GM12878 (cell line): Measurements from ENCODE around the gene LSAMP. TPM values are rescaled to one million over a fixed set of nuclear protein-coding genes. Genes with fewer than 3 reads are reported as not detected.

Experiments used
- BACH1 ChIP-seq: fragments of 450-650 bp; IDR thresholded peaks from 2 replicates; pipeline ENCODE4 v1.6.1; 2017; ENCODE audit warnings: mild to moderate bottlenecking, borderline replicate concordance
- BHLHE40 ChIP-seq, 2 experiments: fragments of 450-650 bp in 1 of 2; IDR thresholded peaks; 2 replicates each; pipeline ENCODE4 v1.6.1; 2011 to 2017; ENCODE audit warnings: low read depth in 2 of 2, borderline replicate concordance in 1 of 2, improper control_type of control experiment in 1 of 2, low read length in 1 of 2, mild to moderate bottlenecking in 1 of 2
- CBX5 ChIP-seq: sonication (generic); IDR thresholded peaks from 2 replicates; pipeline ENCODE4 v1.6.1; 2016; ENCODE audit warnings: low read depth, moderate library complexity, mild to moderate bottlenecking, inconsistent platforms
- CHD1 ChIP-seq: IDR thresholded peaks from 2 replicates; pipeline ENCODE4 v1.6.1; 2012; ENCODE audit warnings: low read depth, low read length, improper control_type of control experiment
- ESRRA ChIP-seq: IDR thresholded peaks from 2 replicates; pipeline ENCODE4 v1.6.1; 2012; ENCODE audit warnings: mild to moderate bottlenecking, low read length, improper control_type of control experiment
- GABPA ChIP-seq: IDR thresholded peaks from 2 replicates; pipeline ENCODE4 v1.6.1; 2014; ENCODE audit warnings: antibody characterized with exemption, low read depth, mild to moderate bottlenecking, inconsistent platforms
- HDAC6 ChIP-seq: fragments of 200-600 bp; sonication (generic); IDR thresholded peaks from one replicate; pipeline ENCODE4 v1.8.0; 2017; ENCODE audit warnings: antibody characterized with exemption; ENCODE audit not compliant: unreplicated experiment
- LARP7 ChIP-seq: fragments of 450-650 bp; IDR thresholded peaks from 2 replicates; pipeline ENCODE4 v1.6.1; 2017; ENCODE audit warnings: mild to moderate bottlenecking
- MXI1 ChIP-seq: fragments of 150-350 bp; IDR thresholded peaks from 2 replicates; pipeline ENCODE4 v1.6.1; 2011; ENCODE audit warnings: low read depth, mild to moderate bottlenecking, inconsistent platforms, low read length, improper control_type of control experiment
- NR2F1 ChIP-seq: fragments of 450-650 bp; conservative IDR thresholded peaks from 2 replicates; pipeline ENCODE4 v1.6.1; 2017; ENCODE audit warnings: mild to moderate bottlenecking
- PBX3 ChIP-seq: IDR thresholded peaks from 2 replicates; pipeline ENCODE4 v1.6.1; 2011; ENCODE audit warnings: mild to moderate bottlenecking, low read depth, low read length, moderate library complexity; ENCODE audit not compliant: insufficient replicate concordance
- POLR2A ChIP-seq: IDR thresholded peaks from 2 replicates; pipeline ENCODE4 v1.6.1; 2011; ENCODE audit warnings: low read depth, mild to moderate bottlenecking, low read length
- SUPT20H ChIP-seq: IDR thresholded peaks from 2 replicates; pipeline ENCODE4 v1.6.1; 2011; ENCODE audit warnings: low read depth, mild to moderate bottlenecking, low read length, moderate library complexity, borderline replicate concordance; ENCODE audit not compliant: control insufficient read depth
- ZNF274 ChIP-seq: IDR thresholded peaks from one replicate; pipeline ENCODE4 v1.8.0; 2011; ENCODE audit not compliant: insufficient read length, insufficient read depth
- polyA plus RNA-seq, 11 experiments: library from polyadenylated mRNA; depleted of rRNA in 4 of 11; unstranded in 6 of 11; stranded (reverse) in 5 of 11; fragments of >200 nt; fragmentation: Nextera tagmentation in 4 of 11; fragmentation: Illumina TruSeq in 1 of 11; extraction: Ambion mirVana in 4 of 11; extraction: Trizol in 1 of 11; gene quantifications; 1 replicate in 1 of 11; 2 replicates in 10 of 11; pipeline versions ENCODE4 v1.2.1 to v1.2.3, GENCODE V29; 2011 to 2016; ENCODE audit warnings: inconsistent platforms in 2 of 11, missing spikeins in 2 of 11, low read depth in 1 of 11
- total RNA-seq, 4 experiments: library from RNA; depleted of rRNA in 3 of 4; stranded (reverse); fragments of >200 nt in 3 of 4; fragmentation: Illumina TruSeq in 1 of 4; extraction: Trizol in 1 of 4; gene quantifications; 2 replicates each; pipeline versions ENCODE4 v1.2.1 to v1.2.3, GENCODE V29; 2013 to 2021
- TF ChIP-seq, protein P1 (sequence below): fragments of 450-650 bp; IDR thresholded peaks from 2 replicates; pipeline ENCODE4 v1.6.1; 2016; ENCODE audit warnings: mild to moderate bottlenecking
- TF ChIP-seq, protein P2 (sequence below): fragments of 450-650 bp; conservative IDR thresholded peaks from 2 replicates; pipeline ENCODE4 v1.6.1; 2017; ENCODE audit warnings: mild to moderate bottlenecking, moderate library complexity
- TF ChIP-seq, protein P3 (sequence below): IDR thresholded peaks from 2 replicates; pipeline ENCODE4 v1.6.1; 2012; ENCODE audit warnings: improper control_type of control experiment, low read depth, low read length; ENCODE audit not compliant: insufficient replicate concordance

LSAMP gene
- total and polyA plus RNA-seq, 10 of the 15 experiments (the other 5 are each of a cell fraction or from before 2014, with no cell fraction given): 2.0 to 12.7 (median 6.5) TPM

- peak; percentile 50; the same call in 1 of the 2 replicates for TF ChIP-seq CBX5
- no peak for TF ChIP-seq SUPT20H
- TF ChIP-seq POLR2A: peak; percentile 62; the same call in 1 of the 2 replicates
- TF ChIP-seq, protein P1, sequence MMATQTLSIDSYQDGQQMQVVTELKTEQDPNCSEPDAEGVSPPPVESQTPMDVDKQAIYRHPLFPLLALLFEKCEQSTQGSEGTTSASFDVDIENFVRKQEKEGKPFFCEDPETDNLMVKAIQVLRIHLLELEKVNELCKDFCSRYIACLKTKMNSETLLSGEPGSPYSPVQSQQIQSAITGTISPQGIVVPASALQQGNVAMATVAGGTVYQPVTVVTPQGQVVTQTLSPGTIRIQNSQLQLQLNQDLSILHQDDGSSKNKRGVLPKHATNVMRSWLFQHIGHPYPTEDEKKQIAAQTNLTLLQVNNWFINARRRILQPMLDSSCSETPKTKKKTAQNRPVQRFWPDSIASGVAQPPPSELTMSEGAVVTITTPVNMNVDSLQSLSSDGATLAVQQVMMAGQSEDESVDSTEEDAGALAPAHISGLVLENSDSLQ: peak; percentile 90
- TF ChIP-seq, protein P2, sequence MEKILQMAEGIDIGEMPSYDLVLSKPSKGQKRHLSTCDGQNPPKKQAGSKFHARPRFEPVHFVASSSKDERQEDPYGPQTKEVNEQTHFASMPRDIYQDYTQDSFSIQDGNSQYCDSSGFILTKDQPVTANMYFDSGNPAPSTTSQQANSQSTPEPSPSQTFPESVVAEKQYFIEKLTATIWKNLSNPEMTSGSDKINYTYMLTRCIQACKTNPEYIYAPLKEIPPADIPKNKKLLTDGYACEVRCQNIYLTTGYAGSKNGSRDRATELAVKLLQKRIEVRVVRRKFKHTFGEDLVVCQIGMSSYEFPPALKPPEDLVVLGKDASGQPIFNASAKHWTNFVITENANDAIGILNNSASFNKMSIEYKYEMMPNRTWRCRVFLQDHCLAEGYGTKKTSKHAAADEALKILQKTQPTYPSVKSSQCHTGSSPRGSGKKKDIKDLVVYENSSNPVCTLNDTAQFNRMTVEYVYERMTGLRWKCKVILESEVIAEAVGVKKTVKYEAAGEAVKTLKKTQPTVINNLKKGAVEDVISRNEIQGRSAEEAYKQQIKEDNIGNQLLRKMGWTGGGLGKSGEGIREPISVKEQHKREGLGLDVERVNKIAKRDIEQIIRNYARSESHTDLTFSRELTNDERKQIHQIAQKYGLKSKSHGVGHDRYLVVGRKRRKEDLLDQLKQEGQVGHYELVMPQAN: 0 out of 2 replicates have a peak, but pooled peaks have one; percentile 26
- TF ChIP-seq LARP7: peak; percentile 66
- peak; percentile 24 to 63; a peak in 2 of 4 replicates for TF ChIP-seq BHLHE40 (IDR thresholded peaks at IDR 0.05; ENCODE audit: borderline replicate concordance in 1 of 2, low read depth in 2 of 2, low read length in 1 of 2)
- no peak for TF ChIP-seq GABPA
- TF ChIP-seq, protein P3, sequence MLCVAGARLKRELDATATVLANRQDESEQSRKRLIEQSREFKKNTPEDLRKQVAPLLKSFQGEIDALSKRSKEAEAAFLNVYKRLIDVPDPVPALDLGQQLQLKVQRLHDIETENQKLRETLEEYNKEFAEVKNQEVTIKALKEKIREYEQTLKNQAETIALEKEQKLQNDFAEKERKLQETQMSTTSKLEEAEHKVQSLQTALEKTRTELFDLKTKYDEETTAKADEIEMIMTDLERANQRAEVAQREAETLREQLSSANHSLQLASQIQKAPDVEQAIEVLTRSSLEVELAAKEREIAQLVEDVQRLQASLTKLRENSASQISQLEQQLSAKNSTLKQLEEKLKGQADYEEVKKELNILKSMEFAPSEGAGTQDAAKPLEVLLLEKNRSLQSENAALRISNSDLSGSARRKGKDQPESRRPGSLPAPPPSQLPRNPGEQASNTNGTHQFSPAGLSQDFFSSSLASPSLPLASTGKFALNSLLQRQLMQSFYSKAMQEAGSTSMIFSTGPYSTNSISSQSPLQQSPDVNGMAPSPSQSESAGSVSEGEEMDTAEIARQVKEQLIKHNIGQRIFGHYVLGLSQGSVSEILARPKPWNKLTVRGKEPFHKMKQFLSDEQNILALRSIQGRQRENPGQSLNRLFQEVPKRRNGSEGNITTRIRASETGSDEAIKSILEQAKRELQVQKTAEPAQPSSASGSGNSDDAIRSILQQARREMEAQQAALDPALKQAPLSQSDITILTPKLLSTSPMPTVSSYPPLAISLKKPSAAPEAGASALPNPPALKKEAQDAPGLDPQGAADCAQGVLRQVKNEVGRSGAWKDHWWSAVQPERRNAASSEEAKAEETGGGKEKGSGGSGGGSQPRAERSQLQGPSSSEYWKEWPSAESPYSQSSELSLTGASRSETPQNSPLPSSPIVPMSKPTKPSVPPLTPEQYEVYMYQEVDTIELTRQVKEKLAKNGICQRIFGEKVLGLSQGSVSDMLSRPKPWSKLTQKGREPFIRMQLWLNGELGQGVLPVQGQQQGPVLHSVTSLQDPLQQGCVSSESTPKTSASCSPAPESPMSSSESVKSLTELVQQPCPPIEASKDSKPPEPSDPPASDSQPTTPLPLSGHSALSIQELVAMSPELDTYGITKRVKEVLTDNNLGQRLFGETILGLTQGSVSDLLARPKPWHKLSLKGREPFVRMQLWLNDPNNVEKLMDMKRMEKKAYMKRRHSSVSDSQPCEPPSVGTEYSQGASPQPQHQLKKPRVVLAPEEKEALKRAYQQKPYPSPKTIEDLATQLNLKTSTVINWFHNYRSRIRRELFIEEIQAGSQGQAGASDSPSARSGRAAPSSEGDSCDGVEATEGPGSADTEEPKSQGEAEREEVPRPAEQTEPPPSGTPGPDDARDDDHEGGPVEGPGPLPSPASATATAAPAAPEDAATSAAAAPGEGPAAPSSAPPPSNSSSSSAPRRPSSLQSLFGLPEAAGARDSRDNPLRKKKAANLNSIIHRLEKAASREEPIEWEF: no peak
- 0 out of 2 replicates have a peak, but pooled peaks have one; percentile 36 for TF ChIP-seq MXI1
- peak; percentile 28; the same call in 1 of the 2 replicates for TF ChIP-seq NR2F1
- TF ChIP-seq ZNF274: no peak
- no peak for TF ChIP-seq ESRRA
- peak; percentile 43; the same call in 1 of the 2 replicates for TF ChIP-seq BACH1
- TF ChIP-seq PBX3: peak; percentile 80
- no peak for TF ChIP-seq CHD1
- TF ChIP-seq HDAC6: no peak
Observed at GRCh38 chr3:115783938-115784738, 661.1 kb downstream of the LSAMP start (continued).
